ENCODE data around the gene C1QTNF1.

Gene C1QTNF1

DNA sequence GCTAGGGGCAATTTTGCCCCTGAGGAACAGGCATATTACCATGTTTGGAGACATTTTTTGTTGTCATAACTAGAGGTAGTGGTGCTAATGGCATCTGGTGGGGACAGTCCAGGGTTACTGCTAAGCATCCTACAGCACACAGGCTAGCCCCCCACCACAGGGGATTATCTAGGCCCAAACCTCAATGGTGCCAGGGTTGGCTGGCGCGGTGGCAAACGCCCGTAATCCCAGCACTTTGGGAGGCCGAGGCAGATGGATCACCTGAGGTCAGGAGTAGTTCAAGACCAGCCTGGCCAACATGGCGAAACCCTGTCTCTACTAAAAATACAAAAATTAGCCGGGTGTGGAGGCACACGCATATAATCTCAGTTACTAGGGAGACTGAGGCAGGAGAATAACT lies 15.2 kb downstream of the C1QTNF1 start:
- no peak for DNase-seq (ENCODE audit: low read depth in 1 of 2, low spot score in 1 of 2)

DNA sequence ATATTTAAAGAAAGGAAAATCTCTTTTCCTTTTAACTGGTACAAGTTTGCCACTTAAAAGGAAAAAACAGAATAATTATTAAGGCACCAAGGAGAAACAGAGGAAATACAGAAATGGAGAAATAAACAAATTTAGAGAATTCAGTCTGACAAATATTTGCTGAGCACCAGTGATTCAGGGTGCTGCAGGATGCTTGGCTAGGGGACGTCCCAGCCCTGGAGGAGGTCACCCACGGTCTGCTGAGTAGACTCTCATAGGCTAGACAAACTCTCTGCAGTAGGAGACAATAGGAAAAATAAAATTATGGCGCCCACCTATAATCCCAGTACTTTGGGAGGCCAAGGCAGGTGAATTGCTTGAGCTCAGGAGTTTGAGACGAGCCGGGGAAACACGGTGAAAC lies 15.9 kb downstream of the C1QTNF1 start:
- no peak for DNase-seq (ENCODE audit: low read depth in 1 of 2, low spot score in 1 of 2)

DNA sequence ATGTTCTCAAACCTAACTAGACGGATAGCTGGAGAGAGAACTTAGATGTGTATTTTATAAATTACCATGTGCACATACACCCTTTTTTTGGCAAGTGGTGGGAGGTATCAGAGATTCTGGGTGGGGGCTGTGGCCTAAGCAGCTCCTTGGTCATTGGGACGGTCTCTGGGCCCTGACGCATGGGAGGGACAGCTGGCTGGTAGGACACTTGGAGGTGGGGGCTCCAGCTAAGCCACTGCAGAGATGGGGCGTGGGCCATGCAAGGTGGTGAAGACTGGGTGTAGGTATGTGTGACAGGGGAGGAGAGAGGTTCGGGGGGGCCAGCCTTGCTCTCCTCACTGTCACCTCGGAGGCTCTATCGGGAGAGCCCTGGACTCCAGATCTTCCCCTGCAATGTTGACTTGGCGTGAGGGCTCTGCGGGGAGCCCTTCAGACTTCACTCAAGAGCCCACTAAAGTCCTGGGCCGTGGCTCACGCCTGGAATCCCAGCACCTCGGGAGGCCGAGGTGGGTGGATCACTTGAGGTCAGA lies 17.1 kb downstream of the C1QTNF1 start:
- DNase-seq (ENCODE audit: low read depth in 1 of 2, low spot score in 1 of 2) = no peak

DNA sequence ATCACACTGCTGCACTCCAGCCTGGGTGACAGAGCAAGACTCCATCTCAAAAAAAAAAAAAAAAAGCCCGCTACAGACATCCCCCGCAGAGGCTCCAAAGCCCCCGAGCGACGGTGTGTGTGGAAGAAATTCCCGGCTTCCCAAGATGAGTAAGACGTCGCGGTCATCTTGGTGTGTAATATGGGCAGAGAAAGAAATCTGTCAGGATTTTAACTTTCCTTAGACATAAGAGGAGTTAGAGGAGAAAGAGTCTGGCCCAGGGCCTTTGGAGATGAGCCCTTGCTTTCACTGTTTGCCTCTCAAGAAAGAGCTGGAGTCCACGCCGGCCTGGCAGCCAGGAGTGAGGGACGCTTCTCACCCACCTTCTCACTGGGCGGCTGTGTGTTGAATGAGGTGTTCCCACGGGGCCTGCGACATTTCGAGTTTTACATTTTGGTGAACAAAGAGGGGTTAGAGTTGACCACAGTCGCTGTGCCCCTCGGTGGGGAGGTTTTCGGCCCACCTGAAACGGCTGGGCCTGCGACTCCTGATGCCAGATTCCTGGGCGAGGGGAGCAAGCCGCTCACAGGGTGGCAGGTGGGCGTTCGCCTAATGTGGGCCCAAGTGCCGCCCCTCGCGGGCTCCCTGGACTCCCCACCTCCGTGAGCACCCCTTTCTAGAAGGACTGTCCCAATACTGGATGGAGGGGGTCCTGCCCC lies 17.9 kb downstream of the C1QTNF1 start:
- no peak for DNase-seq (ENCODE audit: low read depth in 1 of 2, low spot score in 1 of 2)

DNA sequence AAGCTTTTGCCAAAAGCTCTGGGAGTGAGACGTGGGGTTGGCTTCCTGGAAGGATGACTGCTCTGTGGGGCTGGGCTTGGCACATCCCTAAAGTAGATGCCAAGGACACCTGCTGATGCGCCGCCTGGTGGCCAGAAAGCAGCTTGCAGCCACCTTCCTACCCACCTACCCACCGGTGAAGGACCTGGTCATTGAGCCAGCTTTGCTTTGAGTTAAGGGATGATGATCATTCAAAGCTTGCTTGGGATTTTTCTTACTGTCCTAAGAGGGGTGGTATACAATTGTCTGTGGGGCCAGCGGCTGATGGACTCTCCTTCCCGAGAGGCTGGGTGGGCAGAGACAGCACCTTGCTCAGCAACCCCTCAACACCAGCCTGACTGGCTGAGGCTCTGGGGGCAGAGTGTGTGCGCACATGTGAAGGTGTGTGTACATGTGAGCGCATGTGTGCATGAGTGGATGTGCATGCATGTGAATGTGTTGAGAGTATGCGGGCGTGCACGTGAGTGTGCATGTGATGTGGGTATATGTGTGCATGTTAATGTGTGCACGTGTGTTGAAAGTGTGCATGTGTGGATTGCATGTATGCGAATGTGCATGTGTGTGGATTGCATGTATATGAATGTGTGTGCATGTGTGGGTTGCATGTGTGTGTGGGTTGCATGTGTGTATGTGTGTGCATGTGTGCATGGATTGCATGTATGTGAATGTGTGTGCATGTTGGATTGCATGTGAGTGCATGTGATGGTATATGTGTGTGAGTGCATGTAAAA lies 18.6 kb downstream of the C1QTNF1 start:
- DNase-seq (ENCODE audit: low read depth in 1 of 2, low spot score in 1 of 2) = peak; percentile 44 to 60

DNA sequence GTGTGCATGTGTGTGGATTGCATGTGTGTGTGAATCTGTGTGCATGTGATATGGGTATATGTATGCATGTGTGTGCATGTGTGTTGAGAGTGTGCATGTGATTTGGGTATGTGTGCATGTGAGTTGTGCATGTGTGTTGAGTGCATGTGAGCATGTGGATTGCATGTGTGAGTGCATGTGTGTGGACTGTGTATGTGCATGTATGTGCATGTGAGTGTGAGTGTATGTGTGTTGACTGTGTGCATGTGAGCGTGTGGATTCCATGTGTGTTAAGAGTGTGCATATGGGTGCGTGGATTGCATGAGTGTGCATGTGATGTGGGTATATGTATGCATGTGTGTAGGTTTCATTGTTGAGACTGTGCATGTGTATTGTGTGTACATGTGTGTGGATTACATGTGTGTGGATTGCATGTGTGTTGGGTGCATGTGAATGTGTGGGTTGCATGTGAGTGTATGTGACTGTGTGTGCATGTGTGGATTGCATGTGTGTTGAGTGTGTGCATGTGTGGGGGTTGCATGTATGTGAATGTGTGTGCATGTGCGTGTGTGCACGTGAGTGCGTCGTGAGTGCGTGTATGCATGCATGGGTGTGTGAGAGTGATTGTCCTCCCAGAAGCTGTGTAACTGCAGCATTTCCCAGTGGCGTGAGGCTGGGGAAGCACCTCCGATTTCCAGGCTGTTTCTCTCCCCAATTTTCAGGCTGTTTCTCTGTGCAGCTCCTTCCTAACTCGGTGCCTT lies 19.4 kb downstream of the C1QTNF1 start:
- DNase-seq (ENCODE audit: low read depth in 1 of 2, low spot score in 1 of 2) = no peak

DNA sequence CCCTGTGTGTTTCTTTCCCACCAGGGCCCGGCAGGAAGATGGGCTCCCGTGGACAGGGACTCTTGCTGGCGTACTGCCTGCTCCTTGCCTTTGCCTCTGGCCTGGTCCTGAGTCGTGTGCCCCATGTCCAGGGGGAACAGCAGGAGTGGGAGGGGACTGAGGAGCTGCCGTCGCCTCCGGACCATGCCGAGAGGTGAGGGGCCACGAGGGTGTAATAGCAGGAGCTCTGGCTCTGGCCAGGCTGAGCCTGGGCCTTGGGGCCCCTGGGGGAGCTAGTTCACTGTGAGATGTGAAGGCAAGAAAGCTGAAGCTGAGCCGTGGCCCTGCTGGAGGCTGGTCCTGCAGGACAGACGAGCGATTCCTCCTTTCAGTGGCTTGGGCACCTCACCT lies 20.0 kb downstream of the C1QTNF1 start:
- no peak for DNase-seq (ENCODE audit: low read depth in 1 of 2, low spot score in 1 of 2)

DNA sequence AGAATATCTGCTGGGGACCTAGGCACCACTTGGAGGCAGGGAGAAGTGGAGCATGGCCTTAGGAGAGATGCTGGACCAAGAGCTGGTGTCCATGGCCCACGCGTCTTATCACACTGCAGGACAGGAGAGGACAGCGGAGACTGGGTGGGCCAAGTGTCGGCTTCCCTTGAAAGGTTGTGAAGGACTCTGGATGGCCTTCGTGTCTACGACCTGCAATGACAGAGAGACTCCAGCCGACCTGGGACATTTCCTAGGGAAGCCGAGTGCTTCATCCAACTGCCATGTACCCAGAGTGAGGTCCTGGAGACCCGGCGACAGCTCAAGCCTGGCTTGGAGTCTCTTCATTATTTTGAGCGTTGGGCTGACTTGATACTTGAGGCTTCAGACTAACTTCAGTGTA lies 20.5 kb downstream of the C1QTNF1 start:
- DNase-seq (ENCODE audit: low read depth in 1 of 2, low spot score in 1 of 2) = no peak

DNA sequence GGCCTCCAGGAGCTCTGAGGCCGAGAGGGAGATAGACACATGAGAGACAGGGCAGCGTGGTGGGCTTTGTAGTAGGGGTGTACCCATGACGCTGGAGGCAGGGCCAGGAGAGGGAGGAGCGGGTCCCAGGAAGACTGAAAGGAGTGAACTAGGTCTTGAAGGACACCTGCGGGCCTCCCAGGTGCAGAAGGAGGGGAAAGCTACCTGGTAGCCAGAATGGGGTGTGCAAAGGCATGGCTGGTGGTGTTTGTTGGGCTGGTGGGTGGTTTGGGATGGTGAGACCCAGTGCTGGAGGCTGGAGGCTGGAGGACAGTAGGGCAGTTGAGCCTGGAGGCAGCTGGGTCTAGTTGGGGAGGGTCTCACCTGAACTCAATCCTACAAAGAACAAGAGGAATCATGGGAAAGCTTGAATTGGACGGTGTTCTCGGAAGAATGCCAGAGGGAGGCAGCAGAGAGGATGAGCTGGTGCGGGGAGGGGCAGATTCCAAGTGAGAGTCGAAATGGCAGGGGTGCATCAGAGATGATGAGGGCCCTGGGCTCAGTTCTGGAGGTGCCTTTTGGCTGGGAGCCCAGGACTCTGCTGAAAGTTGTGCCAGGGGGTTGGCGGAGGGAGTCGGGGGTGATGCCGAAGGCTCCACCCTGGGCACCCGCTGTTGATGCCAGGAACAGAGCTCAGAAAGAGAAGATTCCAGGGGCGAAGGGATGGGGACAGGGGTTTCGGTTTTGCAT lies 21.2 kb downstream of the C1QTNF1 start:
- DNase-seq (ENCODE audit: low read depth in 1 of 2, low spot score in 1 of 2) = no peak

DNA sequence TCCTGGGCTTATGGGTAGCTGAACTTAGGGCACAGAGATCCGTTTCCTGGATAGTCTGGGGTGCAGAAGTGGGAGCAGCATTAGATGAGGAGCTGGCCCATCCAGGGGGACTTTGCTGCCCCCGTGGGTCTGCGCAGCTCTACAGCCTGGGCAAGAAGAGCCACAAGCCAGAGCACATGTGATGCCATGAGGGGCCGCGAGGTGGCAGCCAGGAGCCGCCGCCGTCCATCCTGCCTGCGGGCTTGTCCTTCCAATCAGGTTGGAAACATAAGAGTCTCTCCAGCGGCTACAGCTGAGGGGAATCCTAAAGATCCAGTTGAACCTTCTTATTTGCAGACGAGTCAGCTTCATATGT lies 21.9 kb downstream of the C1QTNF1 start:
- DNase-seq (ENCODE audit: low read depth in 1 of 2, low spot score in 1 of 2) = peak; percentile 35 to 51

DNA sequence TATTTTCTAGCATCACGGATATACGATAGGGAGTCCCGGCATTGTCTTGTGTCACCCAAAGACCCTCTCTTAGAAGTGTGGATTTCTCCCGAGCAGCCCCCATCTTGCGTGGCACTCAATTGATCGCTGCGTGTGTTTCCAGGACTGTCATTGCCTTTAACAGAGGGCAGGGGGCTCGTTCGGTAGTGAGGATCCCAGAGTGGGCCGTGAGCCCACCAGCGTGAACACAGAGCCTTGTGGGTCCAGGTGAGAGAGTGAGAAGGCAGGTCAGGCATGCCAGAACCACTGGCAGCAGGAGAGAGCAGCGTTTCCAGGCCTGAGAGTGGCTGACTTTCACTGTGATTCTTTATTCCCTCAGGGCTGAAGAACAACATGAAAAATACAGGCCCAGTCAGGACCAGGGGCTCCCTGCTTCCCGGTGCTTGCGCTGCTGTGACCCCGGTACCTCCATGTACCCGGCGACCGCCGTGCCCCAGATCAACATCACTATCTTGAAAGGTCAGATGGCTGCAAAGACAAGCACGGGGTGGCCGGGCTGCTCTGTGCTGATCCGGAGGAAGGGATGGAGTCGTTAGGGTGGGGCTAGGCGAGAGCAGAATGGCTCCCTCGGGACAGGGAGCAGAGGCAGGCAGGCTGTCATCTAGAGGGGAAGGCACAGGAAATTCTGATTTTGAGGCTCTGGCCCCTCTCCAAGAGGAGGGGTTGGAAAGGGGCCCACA lies 22.4 kb downstream of the C1QTNF1 start:
- no peak for DNase-seq (ENCODE audit: low read depth in 1 of 2, low spot score in 1 of 2)

DNA sequence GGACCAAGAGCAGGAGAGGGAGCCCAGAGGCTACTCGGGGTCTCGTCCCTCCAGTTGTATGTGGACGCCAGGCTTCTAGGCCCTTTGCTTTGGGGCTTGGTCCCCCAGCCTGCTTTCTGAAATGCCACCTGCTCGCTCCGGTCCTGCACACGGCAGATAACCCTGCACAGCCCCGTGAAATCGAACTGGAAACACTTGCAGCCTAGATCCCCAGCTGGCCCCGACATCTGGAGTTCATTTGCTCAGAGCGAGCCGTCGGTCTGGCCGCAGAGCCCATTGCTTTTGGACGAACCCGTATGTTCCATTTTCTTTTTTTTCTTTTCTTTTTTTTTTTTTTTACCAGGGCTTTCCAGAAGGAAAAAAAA lies 22.9 kb downstream of the C1QTNF1 start:
- no peak for DNase-seq (ENCODE audit: low read depth in 1 of 2, low spot score in 1 of 2)

DNA sequence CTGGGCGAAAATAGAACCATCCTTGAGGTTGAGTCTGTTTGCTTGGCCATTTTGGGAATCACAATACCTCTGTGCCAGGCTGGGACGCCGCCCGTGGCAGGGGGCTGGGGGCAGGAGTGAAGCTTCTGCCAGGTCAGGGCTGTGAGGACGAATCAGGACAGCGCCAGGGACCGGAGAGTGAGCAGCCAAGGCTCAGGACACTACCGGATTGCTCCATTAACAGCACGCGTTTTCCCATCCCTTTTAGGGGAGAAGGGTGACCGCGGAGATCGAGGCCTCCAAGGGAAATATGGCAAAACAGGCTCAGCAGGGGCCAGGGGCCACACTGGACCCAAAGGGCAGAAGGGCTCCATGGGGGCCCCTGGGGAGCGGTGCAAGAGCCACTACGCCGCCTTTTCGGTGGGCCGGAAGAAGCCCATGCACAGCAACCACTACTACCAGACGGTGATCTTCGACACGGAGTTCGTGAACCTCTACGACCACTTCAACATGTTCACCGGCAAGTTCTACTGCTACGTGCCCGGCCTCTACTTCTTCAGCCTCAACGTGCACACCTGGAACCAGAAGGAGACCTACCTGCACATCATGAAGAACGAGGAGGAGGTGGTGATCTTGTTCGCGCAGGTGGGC lies 23.4 kb downstream of the C1QTNF1 start:
- DNase-seq (ENCODE audit: low read depth in 1 of 2, low spot score in 1 of 2) = no peak

DNA sequence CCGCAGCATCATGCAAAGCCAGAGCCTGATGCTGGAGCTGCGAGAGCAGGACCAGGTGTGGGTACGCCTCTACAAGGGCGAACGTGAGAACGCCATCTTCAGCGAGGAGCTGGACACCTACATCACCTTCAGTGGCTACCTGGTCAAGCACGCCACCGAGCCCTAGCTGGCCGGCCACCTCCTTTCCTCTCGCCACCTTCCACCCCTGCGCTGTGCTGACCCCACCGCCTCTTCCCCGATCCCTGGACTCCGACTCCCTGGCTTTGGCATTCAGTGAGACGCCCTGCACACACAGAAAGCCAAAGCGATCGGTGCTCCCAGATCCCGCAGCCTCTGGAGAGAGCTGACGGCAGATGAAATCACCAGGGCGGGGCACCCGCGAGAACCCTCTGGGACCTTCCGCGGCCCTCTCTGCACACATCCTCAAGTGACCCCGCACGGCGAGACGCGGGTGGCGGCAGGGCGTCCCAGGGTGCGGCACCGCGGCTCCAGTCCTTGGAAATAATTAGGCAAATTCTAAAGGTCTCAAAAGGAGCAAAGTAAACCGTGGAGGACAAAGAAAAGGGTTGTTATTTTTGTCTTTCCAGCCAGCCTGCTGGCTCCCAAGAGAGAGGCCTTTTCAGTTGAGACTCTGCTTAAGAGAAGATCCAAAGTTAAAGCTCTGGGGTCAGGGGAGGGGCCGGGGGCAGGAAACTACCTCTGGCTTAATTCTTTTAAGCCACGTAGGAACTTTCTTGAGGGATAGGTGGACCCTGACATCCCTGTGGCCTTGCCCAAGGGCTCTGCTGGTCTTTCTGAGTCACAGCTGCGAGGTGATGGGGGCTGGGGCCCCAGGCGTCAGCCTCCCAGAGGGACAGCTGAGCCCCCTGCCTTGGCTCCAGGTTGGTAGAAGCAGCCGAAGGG lies 24.2 kb downstream of the C1QTNF1 start:
- no peak for DNase-seq (ENCODE audit: low read depth in 1 of 2, low spot score in 1 of 2)

DNA sequence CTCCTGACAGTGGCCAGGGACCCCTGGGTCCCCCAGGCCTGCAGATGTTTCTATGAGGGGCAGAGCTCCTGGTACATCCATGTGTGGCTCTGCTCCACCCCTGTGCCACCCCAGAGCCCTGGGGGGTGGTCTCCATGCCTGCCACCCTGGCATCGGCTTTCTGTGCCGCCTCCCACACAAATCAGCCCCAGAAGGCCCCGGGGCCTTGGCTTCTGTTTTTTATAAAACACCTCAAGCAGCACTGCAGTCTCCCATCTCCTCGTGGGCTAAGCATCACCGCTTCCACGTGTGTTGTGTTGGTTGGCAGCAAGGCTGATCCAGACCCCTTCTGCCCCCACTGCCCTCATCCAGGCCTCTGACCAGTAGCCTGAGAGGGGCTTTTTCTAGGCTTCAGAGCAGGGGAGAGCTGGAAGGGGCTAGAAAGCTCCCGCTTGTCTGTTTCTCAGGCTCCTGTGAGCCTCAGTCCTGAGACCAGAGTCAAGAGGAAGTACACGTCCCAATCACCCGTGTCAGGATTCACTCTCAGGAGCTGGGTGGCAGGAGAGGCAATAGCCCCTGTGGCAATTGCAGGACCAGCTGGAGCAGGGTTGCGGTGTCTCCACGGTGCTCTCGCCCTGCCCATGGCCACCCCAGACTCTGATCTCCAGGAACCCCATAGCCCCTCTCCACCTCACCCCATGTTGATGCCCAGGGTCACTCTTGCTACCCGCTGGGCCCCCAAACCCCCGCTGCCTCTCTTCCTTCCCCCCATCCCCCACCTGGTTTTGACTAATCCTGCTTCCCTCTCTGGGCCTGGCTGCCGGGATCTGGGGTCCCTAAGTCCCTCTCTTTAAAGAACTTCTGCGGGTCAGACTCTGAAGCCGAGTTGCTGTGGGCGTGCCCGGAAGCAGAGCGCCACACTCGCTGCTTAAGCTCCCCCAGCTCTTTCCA lies 25.1 kb downstream of the C1QTNF1 start:
- no peak for DNase-seq (ENCODE audit: low read depth in 1 of 2, low spot score in 1 of 2)

DNA sequence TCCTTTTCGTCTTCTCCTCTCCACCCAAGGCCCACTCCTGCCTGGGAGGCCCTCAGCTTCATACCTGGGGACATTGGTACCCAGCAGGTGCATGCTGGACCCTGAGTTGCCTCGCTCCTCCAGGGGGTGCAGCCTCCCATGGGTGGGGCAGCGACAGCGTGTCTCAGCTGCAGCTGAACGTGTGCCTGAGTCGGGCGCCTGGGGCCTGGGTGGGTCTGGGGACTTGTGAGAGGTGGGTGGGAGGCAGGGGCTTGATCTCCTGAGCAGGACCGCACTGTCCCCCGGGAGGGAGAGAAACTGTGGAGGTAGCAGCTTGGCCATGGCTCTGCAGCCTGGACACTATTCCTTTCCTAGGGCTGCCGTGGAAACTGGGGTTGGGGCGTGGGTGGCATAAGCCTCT lies 25.9 kb downstream of the C1QTNF1 start:
- no peak for DNase-seq (ENCODE audit: low read depth in 1 of 2, low spot score in 1 of 2)

DNA sequence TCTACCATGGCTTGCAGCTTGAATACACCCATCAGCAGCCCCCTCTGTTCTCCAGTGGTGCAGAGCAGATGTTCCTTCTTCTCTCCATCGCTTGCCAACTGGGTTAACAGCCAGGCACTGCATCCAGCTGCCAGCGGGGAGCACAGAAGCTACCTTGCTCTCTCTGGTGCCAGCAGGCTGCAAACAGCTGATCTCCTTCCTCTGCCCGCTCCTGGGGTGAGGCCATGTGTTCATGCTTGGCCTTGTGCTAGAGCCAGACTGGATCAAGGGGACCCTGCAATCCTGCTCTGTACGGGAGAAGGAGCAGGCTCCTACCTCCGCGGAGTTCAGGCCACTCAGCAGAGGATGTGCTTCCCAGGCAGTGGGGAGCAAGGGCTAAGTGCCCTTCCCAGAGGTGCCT lies 26.6 kb downstream of the C1QTNF1 start:
- no peak for DNase-seq (ENCODE audit: low read depth in 1 of 2, low spot score in 1 of 2)

DNA sequence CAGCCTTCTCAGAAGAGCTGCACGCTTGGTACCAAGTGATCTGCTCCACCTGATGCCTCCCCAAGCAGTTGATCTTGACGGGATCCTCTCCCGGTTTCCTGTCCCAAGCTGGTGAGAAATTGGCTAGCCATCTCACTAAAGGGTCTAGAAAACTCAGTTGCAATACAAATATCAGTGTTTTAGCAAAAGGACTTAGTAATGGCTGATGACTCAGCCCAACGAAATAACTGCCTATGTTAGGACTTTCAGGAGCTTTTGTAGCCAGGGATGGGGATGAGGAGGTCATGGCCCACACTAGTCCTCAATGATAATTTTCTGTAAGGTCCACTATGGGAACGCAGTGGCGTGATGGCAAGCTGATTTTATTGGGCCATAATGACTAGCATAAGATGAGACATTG lies 27.3 kb downstream of the C1QTNF1 start:
- no peak for DNase-seq (ENCODE audit: low read depth in 1 of 2, low spot score in 1 of 2)
